Epithelial cell of esophagus (primary cell): Measurements from ENCODE around the gene TMEM245.
"Not testable (repeated sequence)": the region's sequence is repeated elsewhere in the genome, so short reads cannot be mapped to it uniquely, and the experiment has no call there.

Experiments used
- DNase-seq: peaks from one replicate; pipeline ENCODE4 v3.0.0; 2010; ENCODE audit warnings: low read depth
- H3K4me3 ChIP-seq: 2 replicates; pipeline ENCODE4 v1.5.1; 2011; ENCODE audit warnings: mild to moderate bottlenecking, low read length, control low read depth
- TF ChIP-seq, protein P1 (sequence below): IDR thresholded peaks from 2 replicates; pipeline ENCODE4 v1.5.1; 2011; ENCODE audit warnings: low read depth, mild to moderate bottlenecking, low read length, control low read depth, inconsistent platforms; ENCODE audit not compliant: insufficient read depth; ENCODE audit errors: missing control alignments

TMEM245 gene

GRCh38 chr9:109072133-109072692, 47.5 kb downstream of the TMEM245 start:
- TF ChIP-seq, protein P1, sequence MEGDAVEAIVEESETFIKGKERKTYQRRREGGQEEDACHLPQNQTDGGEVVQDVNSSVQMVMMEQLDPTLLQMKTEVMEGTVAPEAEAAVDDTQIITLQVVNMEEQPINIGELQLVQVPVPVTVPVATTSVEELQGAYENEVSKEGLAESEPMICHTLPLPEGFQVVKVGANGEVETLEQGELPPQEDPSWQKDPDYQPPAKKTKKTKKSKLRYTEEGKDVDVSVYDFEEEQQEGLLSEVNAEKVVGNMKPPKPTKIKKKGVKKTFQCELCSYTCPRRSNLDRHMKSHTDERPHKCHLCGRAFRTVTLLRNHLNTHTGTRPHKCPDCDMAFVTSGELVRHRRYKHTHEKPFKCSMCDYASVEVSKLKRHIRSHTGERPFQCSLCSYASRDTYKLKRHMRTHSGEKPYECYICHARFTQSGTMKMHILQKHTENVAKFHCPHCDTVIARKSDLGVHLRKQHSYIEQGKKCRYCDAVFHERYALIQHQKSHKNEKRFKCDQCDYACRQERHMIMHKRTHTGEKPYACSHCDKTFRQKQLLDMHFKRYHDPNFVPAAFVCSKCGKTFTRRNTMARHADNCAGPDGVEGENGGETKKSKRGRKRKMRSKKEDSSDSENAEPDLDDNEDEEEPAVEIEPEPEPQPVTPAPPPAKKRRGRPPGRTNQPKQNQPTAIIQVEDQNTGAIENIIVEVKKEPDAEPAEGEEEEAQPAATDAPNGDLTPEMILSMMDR, result no peak
- DNase-seq, result no peak
- H3K4me3 ChIP-seq, result no peak overlapping the region

DNA sequence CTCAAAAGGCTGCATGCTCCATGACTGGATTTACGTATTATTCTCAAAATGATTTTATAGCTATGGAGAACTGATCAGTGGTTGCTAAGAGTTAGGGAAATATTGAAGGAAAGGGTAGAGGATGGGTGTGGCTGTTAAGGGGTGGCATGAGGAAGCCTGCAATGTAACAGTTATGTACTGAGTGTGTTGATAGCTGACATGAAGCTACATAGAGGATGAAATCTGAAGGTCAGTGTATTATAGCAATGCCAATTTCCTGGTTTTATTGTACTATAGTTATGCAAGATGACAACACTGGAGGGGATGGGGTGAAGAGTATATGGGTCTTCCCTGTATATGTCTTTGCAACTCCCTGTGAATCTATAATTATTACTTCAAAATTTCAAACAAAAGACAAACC, 51.0 kb downstream of the TMEM245 start:
- no peak overlapping the region for H3K4me3 ChIP-seq
- no peak for DNase-seq
- TF ChIP-seq, protein P1, result no peak

GRCh38 chr9:109064963-109065702, 54.6 kb downstream of the TMEM245 start:
- H3K4me3 ChIP-seq, result no peak overlapping the region

DNA sequence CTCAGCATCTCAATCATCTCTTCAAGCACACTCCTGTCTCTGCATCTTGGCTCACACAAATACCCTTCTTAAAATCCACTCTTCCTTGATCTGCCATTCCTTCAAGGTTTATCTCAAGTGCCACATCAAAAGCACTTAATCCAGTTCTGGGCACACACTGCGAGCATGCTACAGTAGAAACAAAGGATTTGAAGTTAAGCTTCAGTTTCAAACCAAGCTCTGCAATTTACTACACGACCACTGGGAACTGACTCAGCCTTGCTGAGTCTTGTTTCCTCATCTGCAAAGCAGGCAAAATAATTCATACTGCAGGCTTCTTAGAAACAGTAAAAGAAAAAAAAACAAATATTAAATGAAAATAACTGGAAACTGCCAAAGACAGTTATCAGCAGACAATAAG, 56.0 kb downstream of the TMEM245 start:
- no peak overlapping the region for H3K4me3 ChIP-seq
- TF ChIP-seq, protein P1, result no peak
- peak; percentile 34 for DNase-seq

More at GRCh38 chr9:109064963-109065702, 54.6 kb downstream of the TMEM245 start:
- DNase-seq, result peak; percentile 87
- TF ChIP-seq, protein P1, result no peak

DNA sequence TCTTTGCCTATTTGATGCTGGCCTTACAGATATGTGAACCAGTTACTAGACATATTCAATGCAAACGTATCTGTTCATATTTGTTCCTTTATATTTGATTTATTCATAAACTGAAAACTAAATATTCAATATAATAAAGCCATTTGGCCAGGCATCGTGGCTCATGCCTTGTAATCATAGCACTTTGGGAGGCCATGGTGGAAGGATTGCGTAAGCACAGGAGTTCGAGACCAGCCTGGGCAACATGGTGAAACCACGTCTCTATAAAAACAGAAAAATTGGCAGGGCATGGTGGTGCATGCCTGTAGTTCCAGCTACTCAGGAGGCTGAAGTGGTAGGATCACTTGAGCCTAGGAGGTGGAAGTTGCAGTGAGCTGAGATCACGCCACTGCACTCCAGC, 57.2 kb downstream of the TMEM245 start:
- no peak for DNase-seq
- no peak overlapping the region for H3K4me3 ChIP-seq
- TF ChIP-seq, protein P1, result no peak

DNA sequence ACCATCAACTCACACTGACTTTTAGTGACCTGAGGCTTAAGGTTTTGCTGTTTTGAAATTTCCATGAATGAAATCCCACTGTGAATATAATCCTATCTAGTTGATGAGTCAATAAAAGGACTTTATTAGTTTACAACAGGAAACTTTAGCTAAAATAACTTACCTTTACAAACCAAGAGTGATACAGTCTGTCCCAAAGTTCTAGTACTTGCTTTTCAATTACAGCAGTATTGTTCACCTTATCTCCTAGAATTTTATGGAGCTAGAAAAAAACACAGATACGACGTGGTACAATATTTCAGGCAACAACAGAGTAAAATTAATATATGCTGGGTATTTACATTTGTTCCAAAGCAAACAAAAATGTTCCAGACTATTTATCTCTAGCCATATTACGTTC, 59.6 kb downstream of the TMEM245 start:
- DNase-seq, result no peak
- TF ChIP-seq, protein P1, result no peak

DNA sequence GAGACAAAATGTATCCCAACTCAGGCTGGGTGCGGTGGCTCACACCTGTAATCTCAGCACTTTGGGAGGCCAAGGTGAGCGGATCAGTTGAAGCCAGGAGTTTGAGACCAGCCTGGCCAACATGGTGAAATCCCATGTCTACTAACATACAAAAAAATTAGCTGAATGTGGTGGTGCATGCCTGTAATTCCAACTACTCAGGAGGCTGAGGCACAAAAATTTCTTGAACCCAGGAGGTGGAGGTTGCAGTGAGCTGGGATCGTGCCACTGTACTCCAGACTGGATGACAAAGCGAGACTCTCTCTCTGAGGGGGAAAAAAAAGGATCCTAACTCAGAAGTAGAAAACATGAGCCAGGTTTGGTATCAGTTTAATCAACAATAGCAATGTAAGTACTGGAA, 66.6 kb downstream of the TMEM245 start:
- not testable (repeated sequence) for DNase-seq, H3K4me3 ChIP-seq

More for the DNA sequence above, 59.6 kb downstream of the TMEM245 start:
- no peak overlapping the region for H3K4me3 ChIP-seq
